Suprapubic skin (tissue), 3 donors: ENCODE data around the gene SND1.

Source experiments
- POLR2A ChIP-seq, 2 donors: fragments of 450-650 bp; IDR thresholded peaks; one replicate each; pipeline ENCODE4 v1.6.1; 2017; ENCODE audit warnings: antibody characterized with exemption in 2 of 2, mild to moderate bottlenecking in 2 of 2, moderate library complexity in 2 of 2
- TF ChIP-seq, protein P1 (sequence below), 2 donors: fragments of 200-600 bp in 1 of 2; fragments of 450-650 bp in 1 of 2; sonication (generic) in 1 of 2; IDR thresholded peaks; one replicate each; pipeline ENCODE4 v1.5.1; 2016 to 2019; ENCODE audit warnings: antibody characterized with exemption in 2 of 2, mild to moderate bottlenecking in 1 of 2, moderate library complexity in 1 of 2

DNA sequence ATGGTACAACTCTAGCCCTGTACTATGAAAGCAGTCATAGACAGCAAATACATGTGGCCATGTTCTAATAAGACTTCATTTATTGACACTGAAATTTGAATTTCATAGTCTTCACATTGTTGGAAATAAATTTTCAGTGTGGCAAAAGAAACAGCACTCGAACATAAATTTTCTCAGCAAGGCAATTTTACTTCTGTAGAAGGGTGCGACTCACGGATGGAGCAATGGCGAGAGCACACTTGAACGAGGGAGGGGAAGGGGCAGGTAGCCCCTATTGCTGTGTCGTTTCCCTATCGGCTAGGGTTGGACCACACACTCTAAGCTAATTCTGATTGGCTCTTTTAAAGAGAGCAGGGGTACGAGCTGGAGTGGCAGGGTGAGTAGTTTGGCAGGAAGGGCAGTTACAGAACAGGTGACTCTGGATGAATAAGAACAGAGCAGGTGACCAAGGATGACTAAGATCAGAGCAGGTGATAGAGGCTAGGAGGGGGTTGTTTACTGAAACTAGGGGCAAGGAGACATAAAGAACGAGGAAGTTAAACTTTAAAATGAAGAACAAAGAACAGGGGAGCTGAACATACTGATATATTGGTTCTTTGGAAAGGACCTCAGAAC lies 327.2 kb downstream of the SND1 start:
- no peak for TF ChIP-seq POLR2A (IDR thresholded peaks at IDR 0.05)
- TF ChIP-seq, protein P1, sequence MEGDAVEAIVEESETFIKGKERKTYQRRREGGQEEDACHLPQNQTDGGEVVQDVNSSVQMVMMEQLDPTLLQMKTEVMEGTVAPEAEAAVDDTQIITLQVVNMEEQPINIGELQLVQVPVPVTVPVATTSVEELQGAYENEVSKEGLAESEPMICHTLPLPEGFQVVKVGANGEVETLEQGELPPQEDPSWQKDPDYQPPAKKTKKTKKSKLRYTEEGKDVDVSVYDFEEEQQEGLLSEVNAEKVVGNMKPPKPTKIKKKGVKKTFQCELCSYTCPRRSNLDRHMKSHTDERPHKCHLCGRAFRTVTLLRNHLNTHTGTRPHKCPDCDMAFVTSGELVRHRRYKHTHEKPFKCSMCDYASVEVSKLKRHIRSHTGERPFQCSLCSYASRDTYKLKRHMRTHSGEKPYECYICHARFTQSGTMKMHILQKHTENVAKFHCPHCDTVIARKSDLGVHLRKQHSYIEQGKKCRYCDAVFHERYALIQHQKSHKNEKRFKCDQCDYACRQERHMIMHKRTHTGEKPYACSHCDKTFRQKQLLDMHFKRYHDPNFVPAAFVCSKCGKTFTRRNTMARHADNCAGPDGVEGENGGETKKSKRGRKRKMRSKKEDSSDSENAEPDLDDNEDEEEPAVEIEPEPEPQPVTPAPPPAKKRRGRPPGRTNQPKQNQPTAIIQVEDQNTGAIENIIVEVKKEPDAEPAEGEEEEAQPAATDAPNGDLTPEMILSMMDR (IDR thresholded peaks at IDR 0.05) = no peak
